ENCODE data around the gene VPS37D. TPM values are rescaled to one million over a fixed set of nuclear protein-coding genes. Genes with fewer than 3 reads are reported as not detected.
"Not testable (repeated sequence)": the region's sequence is repeated elsewhere in the genome, so short reads cannot be mapped to it uniquely, and the experiment has no call there.

The VPS37D gene
- total and polyA plus RNA-seq, 9 donors = 1.9 to 5.0 (median 3.3) TPM

DNA sequence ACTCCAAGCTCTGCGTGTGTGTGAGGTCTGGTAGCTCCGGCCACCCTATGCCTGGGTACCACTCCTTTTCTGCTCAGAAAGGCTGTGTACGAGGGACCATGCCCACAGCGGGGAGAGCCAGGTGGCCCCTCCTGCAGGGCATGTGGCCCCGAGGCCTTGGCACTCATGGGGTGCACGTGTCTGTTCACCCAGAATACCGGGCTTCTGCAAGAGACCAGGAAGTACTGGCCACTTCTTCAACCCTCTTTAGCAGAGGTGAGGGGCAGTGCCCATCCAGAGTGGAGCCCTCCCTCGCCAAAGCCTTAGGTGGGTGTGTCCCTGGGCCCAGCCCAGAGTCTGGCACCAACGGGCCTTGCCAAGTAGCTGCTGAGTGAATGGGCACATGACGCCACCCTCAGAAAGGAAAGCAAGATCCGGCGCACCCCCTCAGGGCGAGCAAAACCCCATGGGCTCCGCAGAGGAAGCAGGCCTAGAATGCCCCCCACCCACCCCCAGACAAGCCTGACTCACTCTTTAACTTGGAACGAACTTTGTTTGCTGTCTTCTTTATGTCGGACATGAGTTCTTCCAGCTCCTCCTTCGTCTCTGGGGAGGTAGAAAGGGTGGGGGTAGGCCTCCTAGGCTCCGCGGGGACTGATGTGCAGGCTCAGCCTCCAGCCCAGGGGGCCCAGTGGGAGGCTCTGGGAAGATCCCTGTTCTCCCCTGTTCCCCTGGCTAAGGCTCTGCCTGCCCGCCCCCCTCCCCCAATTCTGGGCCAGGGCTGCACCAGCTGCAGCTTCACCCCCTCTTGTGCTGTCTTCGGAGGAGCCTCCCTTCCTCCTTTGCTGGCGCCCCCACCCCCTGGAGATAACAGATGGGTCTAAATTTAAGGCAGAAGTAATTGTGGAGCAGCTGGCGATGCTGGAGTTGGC is 37.3 kb downstream of the VPS37D start:
- Histone ChIP-seq H3K4me3 (ENCODE audit: low read length) (no peak overlapping the region), H3K9me3 (replicated peaks; ENCODE audit: control insufficient read depth, low read depth, low read length) (no peaks in the 10 kb centered on the region), H3K36me3 (ENCODE audit: control insufficient read depth, insufficient read depth, low read length) (peaks cover 57% of the 10 kb centered on the region), H3K27me3 (ENCODE audit: control insufficient read depth, insufficient read depth, low read length) (no peaks in the 10 kb centered on the region), H3K27ac (ENCODE audit: low read length) (peak overlapping the region; percentile 77), H3K4me1 (ENCODE audit: control insufficient read depth, insufficient read depth, low read length) (peaks cover 40% of the 10 kb centered on the region)
- peak; percentile 38 for DNase-seq
- WGBS (ENCODE audit: insufficient coverage) = 48% methylated on average over 8 of the region's 23 CpGs

DNA sequence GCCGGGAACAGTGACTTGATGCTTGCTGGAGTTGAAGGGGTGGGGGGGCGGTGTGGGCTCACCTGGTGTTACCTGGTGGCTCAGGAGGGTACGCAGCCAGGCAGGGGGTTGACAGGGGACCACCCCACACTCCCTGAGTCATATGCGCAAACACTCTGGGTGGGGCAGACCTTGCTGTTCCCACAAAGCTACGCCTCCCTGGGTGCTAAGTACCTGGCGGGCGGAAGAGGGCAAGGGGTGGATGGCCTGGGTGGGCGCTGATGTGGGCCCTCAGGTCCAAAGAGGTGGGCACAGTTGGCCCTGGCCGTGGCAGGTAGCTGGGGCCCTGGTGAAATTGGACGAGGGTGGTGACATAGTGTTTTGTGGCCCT is 37.9 kb downstream of the VPS37D start:
- Histone ChIP-seq H3K27me3 (ENCODE audit: control insufficient read depth, insufficient read depth, low read length) (no peaks in the 10 kb centered on the region), H3K36me3 (ENCODE audit: control insufficient read depth, insufficient read depth, low read length) (peaks cover 51% of the 10 kb centered on the region), H3K27ac (ENCODE audit: low read length) (peak overlapping the region; percentile 1), H3K9me3 (replicated peaks; ENCODE audit: control insufficient read depth, low read depth, low read length) (no peaks in the 10 kb centered on the region), H3K4me3 (ENCODE audit: low read length) (no peak overlapping the region), H3K4me1 (ENCODE audit: control insufficient read depth, insufficient read depth, low read length) (peaks cover 40% of the 10 kb centered on the region)
- WGBS (ENCODE audit: insufficient coverage) = 100% methylated on average over 4 of the region's 10 CpGs
- DNase-seq = no peak

- Histone ChIP-seq H3K36me3 (ENCODE audit: control insufficient read depth, insufficient read depth, low read length) (peaks cover 42% of the 10 kb centered on the region), H3K27me3 (ENCODE audit: control insufficient read depth, insufficient read depth, low read length) (no peaks in the 10 kb centered on the region), H3K4me3 (ENCODE audit: low read length) (no peak overlapping the region), H3K9me3 (replicated peaks; ENCODE audit: control insufficient read depth, low read depth, low read length) (no peaks in the 10 kb centered on the region), H3K27ac (ENCODE audit: low read length) (peak overlapping the region; percentile 35), H3K4me1 (ENCODE audit: control insufficient read depth, insufficient read depth, low read length) (peaks cover 40% of the 10 kb centered on the region)
- 69% methylated on average over 22 of the region's 25 CpGs for WGBS (ENCODE audit: insufficient coverage)
- no peak for DNase-seq
Observed at GRCh38 chr7:73706126-73707044, 38.8 kb downstream of the VPS37D start.

DNA sequence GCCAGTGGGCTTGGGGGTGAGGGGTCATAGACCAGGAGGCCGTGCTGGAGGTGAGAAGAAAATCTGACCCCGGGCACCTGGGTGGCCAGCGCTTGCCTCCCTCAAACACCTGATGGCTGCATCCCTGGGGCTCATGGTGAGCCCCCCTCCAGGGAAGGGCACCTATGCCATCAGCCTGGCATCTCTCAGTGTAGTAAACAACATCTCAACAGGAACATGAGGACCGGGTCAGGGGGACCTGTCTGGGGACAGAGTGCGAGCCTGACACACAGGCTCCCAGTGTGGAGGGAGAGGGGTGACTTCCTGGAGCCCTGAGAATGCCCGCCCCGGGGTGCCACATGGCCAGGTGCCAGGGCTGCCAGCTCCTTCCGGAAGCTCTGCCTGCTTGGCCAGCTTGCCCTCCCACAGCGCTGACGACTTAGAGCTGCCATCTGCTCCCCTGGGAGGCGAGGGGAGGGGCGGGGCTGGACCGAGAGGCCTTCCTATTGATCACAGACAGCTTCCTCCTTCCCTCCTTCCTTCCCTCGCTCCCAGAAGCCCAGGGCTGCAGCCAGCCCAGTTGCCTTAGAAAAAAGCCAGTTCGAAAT is 39.5 kb downstream of the VPS37D start:
- H3K4me3 ChIP-seq (ENCODE audit: low read length) = no peak overlapping the region
- DNase-seq = peak; percentile 31
- WGBS (ENCODE audit: insufficient coverage) = 73% methylated on average over 13 of the region's 15 CpGs
- H3K9me3 ChIP-seq (replicated peaks; ENCODE audit: control insufficient read depth, low read depth, low read length) = no peaks in the 10 kb centered on the region
- H3K4me1 ChIP-seq (ENCODE audit: control insufficient read depth, insufficient read depth, low read length) = peaks cover 40% of the 10 kb centered on the region
- H3K36me3 ChIP-seq (ENCODE audit: control insufficient read depth, insufficient read depth, low read length) = peaks cover 35% of the 10 kb centered on the region
- no peaks in the 10 kb centered on the region for H3K27me3 ChIP-seq (ENCODE audit: control insufficient read depth, insufficient read depth, low read length)
- no peak overlapping the region for H3K27ac ChIP-seq (ENCODE audit: low read length)

DNA sequence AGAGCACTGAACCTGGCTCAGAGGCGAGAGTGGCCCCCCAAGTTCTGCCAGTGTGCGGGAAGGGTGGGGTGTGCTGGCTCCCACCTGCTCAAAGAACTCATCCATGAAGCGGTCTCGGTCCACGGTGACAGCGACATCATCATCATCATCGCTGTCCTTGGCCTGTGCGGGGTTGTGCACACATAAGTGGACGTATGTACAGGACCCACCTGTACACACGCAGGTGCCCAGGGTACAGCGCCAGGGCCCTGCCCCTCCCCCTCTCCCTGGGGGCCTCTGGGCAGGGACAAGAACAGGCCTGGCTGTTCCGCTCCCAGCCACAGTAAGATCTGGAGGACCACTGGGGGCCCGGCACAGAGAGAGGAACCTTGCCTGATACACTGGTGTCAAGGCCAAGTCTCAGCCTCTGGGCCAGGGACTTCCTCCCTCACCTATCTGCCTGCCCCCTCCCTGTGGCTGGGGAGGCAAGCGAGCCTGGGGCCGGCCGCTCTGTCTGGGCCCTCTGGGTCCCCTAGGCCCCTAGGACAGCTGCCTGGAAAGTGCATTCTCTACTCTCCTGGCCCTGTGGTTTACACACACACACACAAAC is 41.4 kb downstream of the VPS37D start:
- peaks cover 25% of the 10 kb centered on the region for H3K36me3 ChIP-seq (ENCODE audit: control insufficient read depth, insufficient read depth, low read length)
- H3K27ac ChIP-seq (ENCODE audit: low read length) = no peak overlapping the region
- H3K4me3 ChIP-seq (ENCODE audit: low read length) = no peak overlapping the region
- WGBS (ENCODE audit: insufficient coverage) = 82% methylated on average over 12 of the region's 16 CpGs
- no peaks in the 10 kb centered on the region for H3K27me3 ChIP-seq (ENCODE audit: control insufficient read depth, insufficient read depth, low read length)
- H3K4me1 ChIP-seq (ENCODE audit: control insufficient read depth, insufficient read depth, low read length) = peaks cover 34% of the 10 kb centered on the region
- no peaks in the 10 kb centered on the region for H3K9me3 ChIP-seq (replicated peaks; ENCODE audit: control insufficient read depth, low read depth, low read length)
- DNase-seq = no peak

GRCh38 chr7:73712773-73713172 is 45.1 kb downstream of the VPS37D start:
- Histone ChIP-seq H3K27ac (ENCODE audit: low read length) (no peak overlapping the region), H3K4me3 (ENCODE audit: low read length) (no peak overlapping the region), H3K27me3 (ENCODE audit: control insufficient read depth, insufficient read depth, low read length) (no peaks in the 10 kb centered on the region), H3K4me1 (ENCODE audit: control insufficient read depth, insufficient read depth, low read length) (peaks cover 27% of the 10 kb centered on the region), H3K36me3 (ENCODE audit: control insufficient read depth, insufficient read depth, low read length) (peaks cover 10% of the 10 kb centered on the region), H3K9me3 (replicated peaks; ENCODE audit: control insufficient read depth, low read depth, low read length) (no peaks in the 10 kb centered on the region)
- no CpG with 5 or more reads among the region's 1 CpG for WGBS (ENCODE audit: insufficient coverage)
- no peak for DNase-seq

GRCh38 chr7:73713319-73713718 is 45.7 kb downstream of the VPS37D start:
- H3K27me3 ChIP-seq (ENCODE audit: control insufficient read depth, insufficient read depth, low read length); H3K4me3 ChIP-seq (ENCODE audit: low read length); H3K9me3 ChIP-seq (replicated peaks; ENCODE audit: control insufficient read depth, low read depth, low read length); H3K36me3 ChIP-seq (ENCODE audit: control insufficient read depth, insufficient read depth, low read length); DNase-seq; H3K27ac ChIP-seq (ENCODE audit: low read length): not testable (repeated sequence)
- peaks cover 32% of the 10 kb centered on the region for H3K4me1 ChIP-seq (ENCODE audit: control insufficient read depth, insufficient read depth, low read length)
- whole genome bisulfite sequencing (ENCODE audit: insufficient coverage) = 93% methylated on average over 6 of the region's 6 CpGs

GRCh38 chr7:73715648-73716317 is 48.2 kb downstream of the VPS37D start:
- H3K27ac ChIP-seq (ENCODE audit: low read length) = peak overlapping the region; percentile 75
- no peaks in the 10 kb centered on the region for H3K9me3 ChIP-seq (replicated peaks; ENCODE audit: control insufficient read depth, low read depth, low read length)
- peaks cover 3% of the 10 kb centered on the region for H3K27me3 ChIP-seq (ENCODE audit: control insufficient read depth, insufficient read depth, low read length)
- H3K36me3 ChIP-seq (ENCODE audit: control insufficient read depth, insufficient read depth, low read length) = no peaks in the 10 kb centered on the region
- peaks cover 47% of the 10 kb centered on the region for H3K4me1 ChIP-seq (ENCODE audit: control insufficient read depth, insufficient read depth, low read length)
- DNase-seq = peak; percentile 87
- WGBS (ENCODE audit: insufficient coverage) = 43% methylated on average over 9 of the region's 16 CpGs
- H3K4me3 ChIP-seq (ENCODE audit: low read length) = no peak overlapping the region

- WGBS (ENCODE audit: insufficient coverage) = 62% methylated on average over 4 of the region's 4 CpGs
- Histone ChIP-seq H3K27ac (ENCODE audit: low read length) (peak overlapping the region; percentile 52), H3K4me1 (ENCODE audit: control insufficient read depth, insufficient read depth, low read length) (peaks cover 53% of the 10 kb centered on the region), H3K9me3 (replicated peaks; ENCODE audit: control insufficient read depth, low read depth, low read length) (no peaks in the 10 kb centered on the region), H3K36me3 (ENCODE audit: control insufficient read depth, insufficient read depth, low read length) (no peaks in the 10 kb centered on the region), H3K27me3 (ENCODE audit: control insufficient read depth, insufficient read depth, low read length) (peaks cover 3% of the 10 kb centered on the region), H3K4me3 (ENCODE audit: low read length) (no peak overlapping the region)
- DNase-seq = no peak
Observed at GRCh38 chr7:73716318-73716890, 48.8 kb downstream of the VPS37D start.
